Ishikawa (cell line): Measurements from ENCODE around the gene FBXL19.

ENCODE experiments used
- CEBPB ChIP-seq: IDR thresholded peaks from 2 replicates; pipeline ENCODE4 v1.6.1; 2012
- EGR1 ChIP-seq: IDR thresholded peaks from 2 replicates; pipeline ENCODE4 v1.6.1; 2012
- EP300 ChIP-seq: IDR thresholded peaks from 2 replicates; pipeline ENCODE4 v1.6.1; 2012; ENCODE audit warnings: borderline replicate concordance
- FOXM1 ChIP-seq: IDR thresholded peaks from 2 replicates; pipeline ENCODE4 v1.6.1; 2012; ENCODE audit warnings: low read depth, borderline replicate concordance
- MAX ChIP-seq: IDR thresholded peaks from 2 replicates; pipeline ENCODE4 v1.6.1; 2012
- RAD21 ChIP-seq: IDR thresholded peaks from 2 replicates; pipeline ENCODE4 v1.6.1; 2012; ENCODE audit warnings: low read depth
- REST ChIP-seq: IDR thresholded peaks from 2 replicates; pipeline ENCODE4 v1.6.1; 2012; ENCODE audit warnings: low read depth, mild to moderate bottlenecking
- TAF1 ChIP-seq: IDR thresholded peaks from 2 replicates; pipeline ENCODE4 v1.6.1; 2012; ENCODE audit warnings: low read depth, mild to moderate bottlenecking
- TEAD4 ChIP-seq: IDR thresholded peaks from 2 replicates; pipeline ENCODE4 v1.6.1; 2012
- USF1 ChIP-seq: IDR thresholded peaks from 2 replicates; pipeline ENCODE4 v1.6.1; 2012
- YY1 ChIP-seq: IDR thresholded peaks from 2 replicates; pipeline ENCODE4 v1.6.1; 2012; ENCODE audit warnings: low read depth
- ZBTB7A ChIP-seq: IDR thresholded peaks from 2 replicates; pipeline ENCODE4 v1.6.1; 2012; ENCODE audit warnings: low read depth

GRCh38 chr16:30927789-30928378 is 4.5 kb downstream of the FBXL19 start:
- TF ChIP-seq MAX: no peak
- TF ChIP-seq EP300: no peak
- TF ChIP-seq TAF1: no peak
- no peak for TF ChIP-seq REST
- TF ChIP-seq RAD21: no peak
- TF ChIP-seq YY1: no peak
- no peak for TF ChIP-seq TEAD4
- no peak for TF ChIP-seq CEBPB
- TF ChIP-seq USF1: no peak
- TF ChIP-seq FOXM1: no peak
- TF ChIP-seq EGR1: no peak
- TF ChIP-seq ZBTB7A: no peak
